Mucosa of stomach (tissue), 1 donor: Measurements from ENCODE around the gene MED29.
"Not testable (repeated sequence)": the region's sequence is repeated elsewhere in the genome, so short reads cannot be mapped to it uniquely, and the experiment has no call there.

ENCODE experiments used
- H3K27me3 ChIP-seq: one replicate; pipeline ENCODE4 v1.7.0; 2013; ENCODE audit warnings: mild to moderate bottlenecking, low read length; ENCODE audit not compliant: control insufficient read depth, insufficient read depth
- H3K36me3 ChIP-seq: one replicate; pipeline ENCODE4 v1.7.0; 2013; ENCODE audit warnings: low read length; ENCODE audit not compliant: control insufficient read depth, insufficient read depth
- H3K4me1 ChIP-seq: one replicate; pipeline ENCODE4 v1.7.0; 2013; ENCODE audit warnings: mild to moderate bottlenecking, low read length; ENCODE audit not compliant: control insufficient read depth, insufficient read depth
- H3K4me3 ChIP-seq: one replicate; pipeline ENCODE4 v1.7.0; 2013; ENCODE audit warnings: low read length
- H3K9ac ChIP-seq: one replicate; pipeline ENCODE4 v1.7.0; 2013; ENCODE audit warnings: mild to moderate bottlenecking, low read length, moderate library complexity
- H3K9me3 ChIP-seq: one replicate; pipeline ENCODE4 v1.7.0; 2013; ENCODE audit warnings: mild to moderate bottlenecking, low read length, moderate library complexity; ENCODE audit not compliant: control insufficient read depth
- donor health status: Pancreatic carcinoma.

MED29 gene

GRCh38 chr19:39377373-39378362 lies 13.5 kb upstream of the MED29 start:
- Histone ChIP-seq H3K4me1 (peaks cover 6% of the 10 kb centered on the region), H3K4me3 (no peak overlapping the region), H3K9ac (no peak overlapping the region), H3K9me3 (no peaks in the 10 kb centered on the region), H3K36me3 (peaks cover 45% of the 10 kb centered on the region), H3K27me3 (no peaks in the 10 kb centered on the region)

- H3K9me3 ChIP-seq, H3K4me1 ChIP-seq, H3K4me3 ChIP-seq, H3K27me3 ChIP-seq, H3K9ac ChIP-seq: not testable (repeated sequence)
- peaks cover 45% of the 10 kb centered on the region for H3K36me3 ChIP-seq
Observed at GRCh38 chr19:39379366-39379765, 11.8 kb upstream of the MED29 start.

- no peaks in the 10 kb centered on the region for H3K27me3 ChIP-seq
- H3K36me3 ChIP-seq: peaks cover 45% of the 10 kb centered on the region
- no peak overlapping the region for H3K9ac ChIP-seq
- H3K9me3 ChIP-seq: no peaks in the 10 kb centered on the region
- H3K4me3 ChIP-seq: no peak overlapping the region
- no peaks in the 10 kb centered on the region for H3K4me1 ChIP-seq
Observed at GRCh38 chr19:39379865-39380396, 11.2 kb upstream of the MED29 start.

GRCh38 chr19:39380521-39381502 lies 10.4 kb upstream of the MED29 start:
- no peaks in the 10 kb centered on the region for H3K4me1 ChIP-seq
- H3K9ac ChIP-seq: no peak overlapping the region
- no peak overlapping the region for H3K4me3 ChIP-seq
- no peaks in the 10 kb centered on the region for H3K27me3 ChIP-seq
- H3K9me3 ChIP-seq: no peaks in the 10 kb centered on the region
- H3K36me3 ChIP-seq: peaks cover 41% of the 10 kb centered on the region

GRCh38 chr19:39381910-39382611 lies 9.1 kb upstream of the MED29 start:
- Histone ChIP-seq H3K9me3 (no peaks in the 10 kb centered on the region), H3K4me3 (no peak overlapping the region), H3K9ac (no peak overlapping the region), H3K36me3 (peaks cover 37% of the 10 kb centered on the region), H3K4me1 (no peaks in the 10 kb centered on the region), H3K27me3 (no peaks in the 10 kb centered on the region)

GRCh38 chr19:39382991-39383828 lies 8.0 kb upstream of the MED29 start:
- Histone ChIP-seq H3K4me1 (no peaks in the 10 kb centered on the region), H3K9me3 (no peaks in the 10 kb centered on the region), H3K36me3 (peaks cover 28% of the 10 kb centered on the region), H3K9ac (no peak overlapping the region), H3K27me3 (no peaks in the 10 kb centered on the region), H3K4me3 (no peak overlapping the region)

GRCh38 chr19:39384839-39385568 lies 6.2 kb upstream of the MED29 start:
- Histone ChIP-seq H3K4me3 (no peak overlapping the region), H3K9ac (no peak overlapping the region), H3K27me3 (no peaks in the 10 kb centered on the region), H3K4me1 (peaks cover 6% of the 10 kb centered on the region), H3K36me3 (peaks cover 29% of the 10 kb centered on the region), H3K9me3 (no peaks in the 10 kb centered on the region)

- Histone ChIP-seq H3K27me3 (no peaks in the 10 kb centered on the region), H3K9me3 (no peaks in the 10 kb centered on the region), H3K4me3 (no peak overlapping the region), H3K4me1 (peaks cover 10% of the 10 kb centered on the region), H3K9ac (no peak overlapping the region), H3K36me3 (peaks cover 23% of the 10 kb centered on the region)
Observed at GRCh38 chr19:39385629-39386411, 5.4 kb upstream of the MED29 start.

- Histone ChIP-seq H3K9ac (no peak overlapping the region), H3K4me3 (no peak overlapping the region), H3K4me1 (peaks cover 10% of the 10 kb centered on the region), H3K36me3 (peaks cover 23% of the 10 kb centered on the region), H3K9me3 (no peaks in the 10 kb centered on the region), H3K27me3 (no peaks in the 10 kb centered on the region)
Observed at GRCh38 chr19:39386557-39386956, 4.6 kb upstream of the MED29 start.

GRCh38 chr19:39388657-39389056 lies 2.5 kb upstream of the MED29 start:
- H3K36me3 ChIP-seq: peaks cover 22% of the 10 kb centered on the region
- H3K27me3 ChIP-seq: no peaks in the 10 kb centered on the region
- no peak overlapping the region for H3K9ac ChIP-seq
- H3K4me3 ChIP-seq: no peak overlapping the region
- H3K4me1 ChIP-seq: peaks cover 16% of the 10 kb centered on the region
- no peaks in the 10 kb centered on the region for H3K9me3 ChIP-seq
